A549 (cell line): Measurements from ENCODE around the gene EIF2B1.

Experiments
- BHLHE40 ChIP-seq: IDR thresholded peaks from 2 replicates; pipeline ENCODE4 v1.6.1; 2012; ENCODE audit warnings: low read depth, low read length, inconsistent platforms
- CBX8 ChIP-seq: fragments of 200-600 bp; sonication (generic); IDR thresholded peaks from 2 replicates; pipeline ENCODE4 v1.6.1; 2016
- CTCF ChIP-seq: fragments of >200 bp; sonication (Bioruptor Twin); formaldehyde crosslinking; IDR thresholded peaks from 3 replicates; pipeline ENCODE4 v1.5.1; 2016
- JUNB ChIP-seq: fragments of >200 bp; sonication (Bioruptor Twin); formaldehyde crosslinking; IDR thresholded peaks from 2 replicates; pipeline ENCODE4 v1.6.1; 2016
- MAX ChIP-seq: IDR thresholded peaks from 2 replicates; pipeline ENCODE4 v1.6.1; 2012
- MAZ ChIP-seq: fragments of 150-350 bp; IDR thresholded peaks from 2 replicates; pipeline ENCODE4 v1.6.1; 2014; ENCODE audit warnings: antibody characterized with exemption, low read depth, low read length, borderline replicate concordance
- NPAS2 ChIP-seq: fragments of 250-450 bp; sonication (Bioruptor Pico); IDR thresholded peaks from 2 replicates; pipeline ENCODE4 v1.8.0; 2022; ENCODE audit warnings: mild to moderate bottlenecking, moderate library complexity, borderline replicate concordance

- TF ChIP-seq CTCF (no peak), MAX (no peak), NPAS2 (CRISPR knock-in tag) (no peak), CBX8 (no peak), BHLHE40 (no peak), MAZ (no peak), JUNB (no peak)
These were observed 42.0 kb upstream of the EIF2B1 start for GRCh38 chr12:123675436-123675835.
